GM12891 (cell line): ENCODE measurements around the gene CADM2.

ENCODE experiments used
- PAX5 ChIP-seq: IDR thresholded peaks from 2 replicates; pipeline ENCODE4 v1.6.1; 2011; ENCODE audit warnings: low read length, moderate library complexity, mild to moderate bottlenecking; ENCODE audit not compliant: insufficient read depth, severe bottlenecking
- POLR2A ChIP-seq: IDR thresholded peaks from 2 replicates; pipeline ENCODE4 v1.6.1; 2011; ENCODE audit warnings: low read depth, low read length, control low read depth
- POLR2AphosphoS5 ChIP-seq: IDR thresholded peaks from 2 replicates; pipeline ENCODE4 v1.6.1; 2011; ENCODE audit warnings: low read depth, low read length, control low read depth
- SPI1 ChIP-seq: IDR thresholded peaks from 2 replicates; pipeline ENCODE4 v1.6.1; 2011; ENCODE audit warnings: low read depth, low read length, control low read depth
- TAF1 ChIP-seq: IDR thresholded peaks from 2 replicates; pipeline ENCODE4 v1.6.1; 2011; ENCODE audit warnings: low read depth, low read length, control low read depth

DNA sequence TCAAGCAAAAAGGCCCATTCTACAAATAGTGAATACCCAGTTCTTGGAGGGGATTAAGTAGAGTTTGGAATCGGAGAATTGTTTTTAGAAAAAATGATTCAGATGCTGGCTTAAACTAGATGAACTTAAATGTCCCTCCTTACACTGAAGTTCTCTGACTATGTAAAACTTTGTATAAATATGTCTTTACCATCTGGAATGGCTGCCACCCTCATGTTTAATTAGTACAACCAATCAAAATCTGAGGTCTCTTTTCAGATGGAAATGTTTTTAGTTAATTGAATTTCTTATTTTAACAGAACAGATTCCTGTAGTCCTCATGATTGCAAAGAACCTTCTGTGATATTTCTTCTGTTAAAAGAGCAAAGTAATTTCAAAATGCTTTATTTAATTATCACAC is 94.8 kb downstream of the CADM2 start:
- TF ChIP-seq POLR2A (no peak), POLR2AphosphoS5 (no peak), TAF1 (no peak), SPI1 (no peak), PAX5 (no peak)
